Measurements from ENCODE around the gene PCDH10. TPM values are rescaled to one million over a fixed set of nuclear protein-coding genes. Genes with fewer than 3 reads are reported as not detected.

PCDH10 gene
- total RNA-seq, 4 donors from 2014 or later, result 0.27 to 18.1 (median 7.0) TPM

DNA sequence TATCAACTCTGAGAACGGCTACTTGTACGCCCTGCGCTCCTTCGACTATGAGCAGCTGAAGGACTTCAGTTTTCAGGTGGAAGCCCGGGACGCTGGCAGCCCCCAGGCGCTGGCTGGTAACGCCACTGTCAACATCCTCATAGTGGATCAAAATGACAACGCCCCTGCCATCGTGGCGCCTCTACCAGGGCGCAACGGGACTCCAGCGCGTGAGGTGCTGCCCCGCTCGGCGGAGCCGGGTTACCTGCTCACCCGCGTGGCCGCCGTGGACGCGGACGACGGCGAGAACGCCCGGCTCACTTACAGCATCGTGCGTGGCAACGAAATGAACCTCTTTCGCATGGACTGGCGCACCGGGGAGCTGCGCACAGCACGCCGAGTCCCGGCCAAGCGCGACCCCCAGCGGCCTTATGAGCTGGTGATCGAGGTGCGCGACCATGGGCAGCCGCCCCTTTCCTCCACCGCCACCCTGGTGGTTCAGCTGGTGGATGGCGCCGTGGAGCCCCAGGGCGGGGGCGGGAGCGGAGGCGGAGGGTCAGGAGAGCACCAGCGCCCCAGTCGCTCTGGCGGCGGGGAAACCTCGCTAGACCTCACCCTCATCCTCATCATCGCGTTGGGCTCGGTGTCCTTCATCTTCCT lies 2.7 kb downstream of the PCDH10 start:
- WGBS, 2 donors (ENCODE audit: low coverage in 1 of 2), result no CpG with 5 or more reads among the region's 62 CpGs
- H3K36me3 ChIP-seq, result no peaks in the 10 kb centered on the region
- H3K9me3 ChIP-seq, result no peaks in the 10 kb centered on the region
- peak overlapping the region; percentile 57 to 61 for H3K4me3 ChIP-seq
- peaks cover 0 to 64% (median 35%) of the 10 kb centered on the region in 3 donors for H3K4me1 ChIP-seq
- peaks cover 37% of the 10 kb centered on the region for H3K27me3 ChIP-seq
- H3K27ac ChIP-seq, result peak overlapping the region in 2 of 4 donors; percentile 21 to 69
- TF ChIP-seq POLR2AphosphoS5 (IDR thresholded peaks at IDR 0.05) (no peak), EP300 (IDR thresholded peaks at IDR 0.05) (no peak), POLR2A (IDR thresholded peaks at IDR 0.05) (no peak)
- TF ChIP-seq, protein P1, sequence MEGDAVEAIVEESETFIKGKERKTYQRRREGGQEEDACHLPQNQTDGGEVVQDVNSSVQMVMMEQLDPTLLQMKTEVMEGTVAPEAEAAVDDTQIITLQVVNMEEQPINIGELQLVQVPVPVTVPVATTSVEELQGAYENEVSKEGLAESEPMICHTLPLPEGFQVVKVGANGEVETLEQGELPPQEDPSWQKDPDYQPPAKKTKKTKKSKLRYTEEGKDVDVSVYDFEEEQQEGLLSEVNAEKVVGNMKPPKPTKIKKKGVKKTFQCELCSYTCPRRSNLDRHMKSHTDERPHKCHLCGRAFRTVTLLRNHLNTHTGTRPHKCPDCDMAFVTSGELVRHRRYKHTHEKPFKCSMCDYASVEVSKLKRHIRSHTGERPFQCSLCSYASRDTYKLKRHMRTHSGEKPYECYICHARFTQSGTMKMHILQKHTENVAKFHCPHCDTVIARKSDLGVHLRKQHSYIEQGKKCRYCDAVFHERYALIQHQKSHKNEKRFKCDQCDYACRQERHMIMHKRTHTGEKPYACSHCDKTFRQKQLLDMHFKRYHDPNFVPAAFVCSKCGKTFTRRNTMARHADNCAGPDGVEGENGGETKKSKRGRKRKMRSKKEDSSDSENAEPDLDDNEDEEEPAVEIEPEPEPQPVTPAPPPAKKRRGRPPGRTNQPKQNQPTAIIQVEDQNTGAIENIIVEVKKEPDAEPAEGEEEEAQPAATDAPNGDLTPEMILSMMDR (IDR thresholded peaks at IDR 0.05), result no peak
- no peak for ATAC-seq

DNA sequence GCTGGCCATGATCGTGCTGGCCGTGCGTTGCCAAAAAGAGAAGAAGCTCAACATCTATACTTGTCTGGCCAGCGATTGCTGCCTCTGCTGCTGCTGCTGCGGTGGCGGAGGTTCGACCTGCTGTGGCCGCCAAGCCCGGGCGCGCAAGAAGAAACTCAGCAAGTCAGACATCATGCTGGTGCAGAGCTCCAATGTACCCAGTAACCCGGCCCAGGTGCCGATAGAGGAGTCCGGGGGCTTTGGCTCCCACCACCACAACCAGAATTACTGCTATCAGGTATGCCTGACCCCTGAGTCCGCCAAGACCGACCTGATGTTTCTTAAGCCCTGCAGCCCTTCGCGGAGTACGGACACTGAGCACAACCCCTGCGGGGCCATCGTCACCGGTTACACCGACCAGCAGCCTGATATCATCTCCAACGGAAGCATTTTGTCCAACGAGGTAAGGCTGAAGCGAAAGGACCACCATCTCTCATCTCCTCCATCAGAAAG lies 3.3 kb downstream of the PCDH10 start:
- Histone ChIP-seq H3K27me3 (peaks cover 37% of the 10 kb centered on the region), H3K9me3 (no peaks in the 10 kb centered on the region), H3K4me1 (peaks cover 0 to 58% (median 35%) of the 10 kb centered on the region in 3 donors), H3K4me3 (peak overlapping the region; percentile 57 to 61), H3K27ac (peak overlapping the region in 2 of 4 donors; percentile 21 to 69), H3K36me3 (no peaks in the 10 kb centered on the region)
- 0% methylated on average over 1 to 7 of the region's 26 CpGs for WGBS, 2 donors (ENCODE audit: low coverage in 1 of 2)
- TF ChIP-seq EP300 (IDR thresholded peaks at IDR 0.05), result no peak
- TF ChIP-seq POLR2A (IDR thresholded peaks at IDR 0.05), result no peak
- no peak for TF ChIP-seq POLR2AphosphoS5 (IDR thresholded peaks at IDR 0.05)
- no peak for ATAC-seq

DNA sequence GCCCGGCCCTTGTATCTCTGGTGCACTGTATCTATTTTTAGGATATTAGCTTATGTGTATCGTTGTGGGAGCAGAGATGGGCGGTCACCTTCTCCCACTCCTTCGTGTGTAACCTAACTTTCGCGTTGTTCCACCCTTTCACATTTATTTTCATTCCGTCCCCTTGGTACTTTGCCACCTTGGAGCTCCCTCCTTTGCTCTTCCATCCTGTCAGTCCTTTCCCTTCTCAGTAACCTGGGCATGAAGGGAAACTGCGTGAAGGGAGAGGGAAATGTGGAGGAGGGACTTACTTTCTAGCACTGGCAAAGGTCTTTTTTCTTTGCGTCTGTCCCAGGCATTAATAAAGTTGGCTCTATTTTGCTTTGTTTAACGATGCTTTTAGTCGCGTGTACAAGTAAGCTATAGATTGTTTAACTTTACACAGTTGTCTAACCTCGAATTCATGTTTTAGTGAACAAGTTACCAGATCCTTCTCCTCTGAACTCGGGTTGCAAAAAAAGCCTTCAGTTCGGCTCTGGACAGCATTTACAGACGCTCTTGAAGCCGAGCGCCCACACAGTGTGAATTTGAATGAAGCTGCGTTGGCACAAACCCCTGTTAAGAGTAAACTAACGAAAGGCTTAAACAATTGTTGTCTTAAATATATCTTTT lies 3.9 kb downstream of the PCDH10 start:
- Histone ChIP-seq H3K27me3 (peaks cover 37% of the 10 kb centered on the region), H3K27ac (peak overlapping the region in 1 of 4 donors; percentile 69), H3K36me3 (no peaks in the 10 kb centered on the region), H3K9me3 (no peaks in the 10 kb centered on the region), H3K4me3 (peak overlapping the region; percentile 57 to 61), H3K4me1 (peaks cover 0 to 52% (median 35%) of the 10 kb centered on the region in 3 donors)
- WGBS, 2 donors (ENCODE audit: low coverage in 1 of 2), result 1 to 14% methylated on average over 13 to 19 of the region's 20 CpGs
- ATAC-seq, result no peak
- TF ChIP-seq, protein P1 (IDR thresholded peaks at IDR 0.05), result no peak
- TF ChIP-seq POLR2A (IDR thresholded peaks at IDR 0.05) (no peak), EP300 (IDR thresholded peaks at IDR 0.05) (no peak), POLR2AphosphoS5 (IDR thresholded peaks at IDR 0.05) (no peak)

DNA sequence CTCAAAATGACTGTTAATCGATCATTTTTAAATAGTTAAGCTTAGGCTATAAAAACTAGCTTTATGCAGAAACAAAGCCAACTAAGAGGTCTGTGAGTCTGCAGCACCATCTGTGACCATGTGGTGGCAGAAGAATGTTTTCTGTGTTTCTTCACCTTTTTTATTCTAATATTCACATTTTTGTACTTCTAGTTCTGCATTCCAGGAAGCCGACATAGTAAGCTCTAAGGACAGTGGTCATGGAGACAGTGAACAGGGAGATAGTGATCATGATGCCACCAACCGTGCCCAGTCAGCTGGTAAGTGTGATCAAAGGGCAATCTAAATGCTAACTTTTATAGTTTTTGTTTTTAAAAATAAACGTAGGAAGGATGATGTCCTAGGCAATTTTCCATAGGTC lies 5.6 kb downstream of the PCDH10 start:
- peaks cover 0 to 34% (median 28%) of the 10 kb centered on the region in 3 donors for H3K4me1 ChIP-seq
- no peaks in the 10 kb centered on the region for H3K36me3 ChIP-seq
- peaks cover 37% of the 10 kb centered on the region for H3K27me3 ChIP-seq
- ATAC-seq, result no peak
- H3K27ac ChIP-seq, result no peak overlapping the region
- 21 to 37% methylated on average over 4 of the region's 4 CpGs for WGBS, 2 donors (ENCODE audit: low coverage in 1 of 2)
- TF ChIP-seq POLR2A (IDR thresholded peaks at IDR 0.05), result no peak
- TF ChIP-seq, protein P1 (IDR thresholded peaks at IDR 0.05), result peak; percentile 29 to 53 (median 40)
- no peak for TF ChIP-seq EP300 (IDR thresholded peaks at IDR 0.05)
- no peak for TF ChIP-seq POLR2AphosphoS5 (IDR thresholded peaks at IDR 0.05)
- no peak overlapping the region for H3K4me3 ChIP-seq
- no peaks in the 10 kb centered on the region for H3K9me3 ChIP-seq

DNA sequence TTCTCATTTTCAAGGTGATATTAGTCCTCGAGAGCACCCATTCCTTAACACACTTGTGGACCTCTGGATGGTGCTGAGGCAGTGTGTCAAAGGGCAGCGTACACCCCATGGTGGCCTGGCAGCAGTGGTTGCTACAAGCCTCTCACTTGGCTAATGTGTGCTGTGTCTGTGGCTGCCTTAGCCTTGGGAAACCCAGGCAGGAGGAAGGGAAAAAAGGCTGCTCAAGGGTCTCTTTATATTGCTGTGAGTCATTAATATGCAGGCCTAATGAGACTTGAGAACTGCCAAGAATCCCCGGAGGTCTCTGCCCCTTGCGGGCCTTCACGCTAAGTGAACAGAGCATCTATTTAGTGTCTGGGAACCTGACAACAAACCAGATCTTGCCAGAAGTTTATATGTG lies 7.0 kb downstream of the PCDH10 start:
- Histone ChIP-seq H3K36me3 (no peaks in the 10 kb centered on the region), H3K27ac (no peak overlapping the region), H3K4me1 (peaks cover 0 to 21% (median 14%) of the 10 kb centered on the region in 3 donors), H3K27me3 (peaks cover 25% of the 10 kb centered on the region), H3K9me3 (no peaks in the 10 kb centered on the region), H3K4me3 (no peak overlapping the region)
- no peak for ATAC-seq
- WGBS, 2 donors (ENCODE audit: low coverage in 1 of 2), result 67 to 89% methylated on average over 3 to 4 of the region's 5 CpGs
- TF ChIP-seq, protein P1 (IDR thresholded peaks at IDR 0.05), result no peak
- TF ChIP-seq POLR2AphosphoS5 (IDR thresholded peaks at IDR 0.05) (no peak), EP300 (IDR thresholded peaks at IDR 0.05) (no peak), POLR2A (IDR thresholded peaks at IDR 0.05) (no peak)
